HepG2 (cell line): ENCODE measurements around the gene FRAS1. TPM values are rescaled to one million over a fixed set of nuclear protein-coding genes. Genes with fewer than 3 reads are reported as not detected.

Experiments
- ATAC-seq: fragments of 200-7000 bp; cut with Tn5 transposase; 3 replicates; pipeline ENCODE4 v1.9.1; 2020; ENCODE audit warnings: mild to moderate bottlenecking, moderate library complexity
- BruUV-seq: library from RNA; stranded (reverse); fragments of 400-500 nt; replicated peaks from 2 replicates; lab custom pipeline; 2021; lab: Mats Ljungman, UMichigan
- CTCF ChIA-PET: fragments of 300-600 bp; formaldehyde crosslinking; extraction: SDS; loops from one replicate; lab custom pipeline; 2021; ENCODE audit warnings: low total read pairs, inconsistent platforms, low intra/inter-chr PET ratio; lab: Yijun Ruan, JAX
- POLR2A ChIA-PET: fragments of 350-600 bp; sonication (Branson Sonifier 250); formaldehyde crosslinking; loops from one replicate; lab custom pipeline; 2020; ENCODE audit warnings: antibody characterized with exemption, inconsistent platforms; lab: Yijun Ruan, JAX
- DNase-seq: peaks from one replicate; pipeline ENCODE4 v3.0.0-alpha.2; 2015; ENCODE audit warnings: low spot score
- FAIRE-seq: peaks from 3 replicates; lab custom pipeline; 2011; peaks lifted over from hg19 to GRCh38; lab: Jason Lieb, UNC
- H2AFZ ChIP-seq: one replicate; pipeline ENCODE4 v1.6.1; 2011; ENCODE audit warnings: low read length, inconsistent platforms
- H3K27ac ChIP-seq: fragments of 300-600 bp; 3 replicates; pipeline ENCODE4 v1.8.0; 2011; ENCODE audit warnings: mixed run types, mild to moderate bottlenecking, mixed read lengths, low read length, inconsistent platforms; ENCODE audit not compliant: insufficient read depth; ENCODE audit errors: extremely low read length
- H3K27me3 ChIP-seq, 2 experiments: fragments of 200-600 bp in 1 of 2; 2 replicates in 1 of 2; 3 replicates in 1 of 2; pipeline versions ENCODE4 v1.6.0 to v1.8.0; 2011; ENCODE audit warnings: low read length in 2 of 2, mild to moderate bottlenecking in 2 of 2, moderate library complexity in 2 of 2, inconsistent platforms in 1 of 2; ENCODE audit not compliant: insufficient read depth in 2 of 2, control insufficient read depth in 1 of 2
- H3K36me3 ChIP-seq, 2 experiments: fragments of 200-600 bp in 1 of 2; replicated peaks in 1 of 2; 2 replicates in 1 of 2; 3 replicates in 1 of 2; pipeline versions ENCODE4 v1.5.1 to v1.8.0; 2011; ENCODE audit warnings: low read length in 2 of 2, inconsistent platforms in 1 of 2; ENCODE audit not compliant: insufficient read depth in 2 of 2, control insufficient read depth in 1 of 2
- H3K4me1 ChIP-seq: 2 replicates; pipeline ENCODE4 v1.5.1; 2012; ENCODE audit warnings: low read length, inconsistent platforms; ENCODE audit not compliant: insufficient read depth
- H3K4me2 ChIP-seq: 2 replicates; pipeline ENCODE4 v1.6.0; 2011; ENCODE audit warnings: low read depth, low read length, inconsistent platforms
- H3K4me3 ChIP-seq, 3 experiments: fragments of 200-600 bp in 1 of 3; sonication (generic), shearing (Covaris generic) in 1 of 3; replicated peaks in 1 of 3; 2 replicates each; pipeline ENCODE4 v1.5.1; 2011 to 2016; ENCODE audit warnings: low read length in 3 of 3, inconsistent platforms in 2 of 3, low read depth in 2 of 3, mild to moderate bottlenecking in 2 of 3, control low read depth in 1 of 3, mixed read lengths in 1 of 3; ENCODE audit not compliant: insufficient read depth in 1 of 3
- H3K79me2 ChIP-seq: one replicate; pipeline ENCODE4 v1.6.1; 2011; ENCODE audit warnings: low read length, inconsistent platforms; ENCODE audit not compliant: insufficient read depth
- H3K9ac ChIP-seq: 2 replicates; pipeline ENCODE4 v1.6.0; 2011; ENCODE audit warnings: mild to moderate bottlenecking, low read depth, low read length, inconsistent platforms; ENCODE audit not compliant: insufficient read depth
- H3K9me3 ChIP-seq: 2 replicates; pipeline ENCODE4 v1.5.1; 2012; ENCODE audit warnings: mild to moderate bottlenecking, low read length
- H4K20me1 ChIP-seq: 2 replicates; pipeline ENCODE4 v1.6.0; 2011; ENCODE audit warnings: inconsistent platforms, mild to moderate bottlenecking, low read length, moderate library complexity; ENCODE audit not compliant: insufficient read depth
- CCAR2 ChIP-seq: fragments of 200-400 bp; formaldehyde crosslinking; optimal IDR thresholded peaks from 2 replicates; pipeline ENCODE3; 2018; ENCODE audit warnings: low read depth, mild to moderate bottlenecking, low read length, moderate library complexity
- MYC ChIP-seq: sonication (generic); formaldehyde crosslinking; IDR thresholded peaks from 2 replicates; pipeline ENCODE4 v1.9.0; 2021; ENCODE audit warnings: missing genetic modification reagents, borderline replicate concordance
- PRMT3 ChIP-seq: sonication (generic); formaldehyde crosslinking; IDR thresholded peaks from 2 replicates; pipeline ENCODE4 v1.8.1; 2022; ENCODE audit warnings: low read depth, mild to moderate bottlenecking, moderate library complexity, missing genetic modification reagents, borderline replicate concordance
- PTBP1 ChIP-seq: fragments of 200-400 bp; formaldehyde crosslinking; IDR thresholded peaks from 2 replicates; pipeline ENCODE4 v1.6.1; 2018; ENCODE audit warnings: low read length, low read depth; ENCODE audit not compliant: poor library complexity, severe bottlenecking
- ZFYVE20 ChIP-seq: sonication (generic); formaldehyde crosslinking; IDR thresholded peaks from 2 replicates; pipeline ENCODE4 v1.8.0; 2023; ENCODE audit warnings: low read depth, mild to moderate bottlenecking, moderate library complexity, missing genetic modification reagents, borderline replicate concordance
- ZNF138 ChIP-seq: sonication (generic); formaldehyde crosslinking; IDR thresholded peaks from 2 replicates; pipeline ENCODE4 v1.5.0; 2020; ENCODE audit warnings: mild to moderate bottlenecking, low read depth, missing genetic modification reagents
- ZNF343 ChIP-seq: sonication (generic); formaldehyde crosslinking; IDR thresholded peaks from 2 replicates; pipeline ENCODE4 v1.4.0; 2020; ENCODE audit warnings: mild to moderate bottlenecking, missing genetic modification reagents
- ZNF484 ChIP-seq: sonication (generic); formaldehyde crosslinking; IDR thresholded peaks from 2 replicates; pipeline ENCODE4 v1.5.1; 2020; ENCODE audit warnings: mild to moderate bottlenecking, low read depth, missing genetic modification reagents, borderline replicate concordance
- ZNF557 ChIP-seq: sonication (generic); formaldehyde crosslinking; IDR thresholded peaks from 2 replicates; pipeline ENCODE4 v1.4.0; 2020; ENCODE audit warnings: missing genetic modification reagents
- ZNF749 ChIP-seq: sonication (generic); formaldehyde crosslinking; IDR thresholded peaks from 2 replicates; pipeline ENCODE4 v1.8.0; 2022; ENCODE audit warnings: mild to moderate bottlenecking, missing genetic modification reagents, moderate library complexity, borderline replicate concordance
- ZNF816 ChIP-seq: sonication (generic); formaldehyde crosslinking; IDR thresholded peaks from 2 replicates; pipeline ENCODE4 v1.8.0; 2022; ENCODE audit warnings: missing genetic modification reagents, mild to moderate bottlenecking, borderline replicate concordance
- ZNF878 ChIP-seq: sonication (generic); formaldehyde crosslinking; IDR thresholded peaks from 2 replicates; pipeline ENCODE4 v1.8.1; 2023; ENCODE audit warnings: mild to moderate bottlenecking, missing genetic modification reagents, moderate library complexity
- ZSCAN22 ChIP-seq: sonication (generic); formaldehyde crosslinking; IDR thresholded peaks from 2 replicates; pipeline ENCODE4 v1.4.0; 2020; ENCODE audit warnings: mild to moderate bottlenecking, missing genetic modification reagents
- ZZZ3 ChIP-seq: sonication (generic); formaldehyde crosslinking; IDR thresholded peaks from 2 replicates; pipeline ENCODE4 v1.4.0; 2020; ENCODE audit warnings: missing genetic modification reagents, mild to moderate bottlenecking, borderline replicate concordance
- WGBS: methylation state at CpG from one replicate; pipeline ENCODE4 v1.1.6; 2017; ENCODE audit warnings: low lambda C conversion rate; 5-methylcytosine and 5-hydroxymethylcytosine counted together
- in situ Hi-C: cut with HindIII; loops from 2 replicates; pipeline ENCODE4 v1.10.0; 2017; ENCODE audit warnings: low pct_unique_long_range_greater_than_20kb; ENCODE audit not compliant: extremely low pct_ligation_motif_present
- intact Hi-C: fragments of 100-400 bp; cut with micrococcal nuclease; formaldehyde crosslinking; loops from one replicate; pipeline ENCODE4 v1.10.0; 2022; ENCODE audit not compliant: unreplicated experiment
- polyA plus RNA-seq, 8 experiments: library from polyadenylated mRNA; depleted of rRNA in 3 of 8; stranded (reverse) in 7 of 8; unstranded in 1 of 8; fragments of >200 nt; fragmentation: Illumina TruSeq in 4 of 8; extraction: Trizol in 4 of 8; gene quantifications; 2 replicates each; pipeline versions ENCODE4 v1.2.1 to v1.2.3, GENCODE V29; 2011 to 2016; ENCODE audit warnings: low read depth in 4 of 8, missing spikeins in 1 of 8, mixed read lengths in 1 of 8; ENCODE audit not compliant: insufficient read depth in 1 of 8
- total RNA-seq, 5 experiments: library from RNA; depleted of rRNA; stranded (reverse); fragments of >200 nt; fragmentation: Illumina TruSeq; extraction: Trizol; gene quantifications; 2 replicates each; pipeline ENCODE4 v1.2.3, GENCODE V29; 2016; ENCODE audit warnings: low read depth in 1 of 5
- TF ChIP-seq, protein P1 (sequence below): sonication (generic); formaldehyde crosslinking; IDR thresholded peaks from 2 replicates; pipeline ENCODE4 v1.4.0; 2020; ENCODE audit warnings: missing genetic modification reagents, borderline replicate concordance
- TF ChIP-seq, protein P2 (sequence below): sonication (generic); formaldehyde crosslinking; IDR thresholded peaks from 2 replicates; pipeline ENCODE4 v1.4.0; 2020; ENCODE audit warnings: mild to moderate bottlenecking, missing genetic modification reagents
- TF ChIP-seq, protein P3 (sequence below): IDR thresholded peaks from 2 replicates; pipeline ENCODE4 v1.6.1; 2016; ENCODE audit warnings: low read depth

FRAS1 gene
- total and polyA plus RNA-seq, 2 of the 13 experiments (the other 11 are each of a cell fraction or from before 2014, with no cell fraction given) = 22.5 to 31.6 TPM

DNA sequence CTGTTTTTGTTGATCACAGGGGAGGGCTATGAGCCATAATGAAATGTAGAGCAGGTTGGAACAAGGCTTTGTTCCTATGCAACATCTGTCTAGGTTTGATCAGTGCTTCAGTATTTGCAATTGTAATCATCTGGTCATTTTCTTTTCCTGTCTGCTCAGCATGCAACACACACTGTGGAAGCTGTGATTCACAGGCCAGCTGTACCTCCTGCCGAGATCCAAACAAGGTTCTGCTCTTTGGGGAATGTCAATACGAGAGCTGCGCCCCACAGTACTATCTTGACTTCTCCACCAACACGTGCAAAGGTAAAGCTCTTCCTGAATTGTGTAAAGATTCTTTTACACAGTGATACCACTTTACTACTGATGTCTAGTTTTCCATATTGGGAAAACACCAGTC, 312.6 kb downstream of the FRAS1 start:
- Histone ChIP-seq H4K20me1 (no peaks in the 10 kb centered on the region), H3K79me2 (no peaks in the 10 kb centered on the region), H3K36me3 (peaks cover 28 to 57% of the 10 kb centered on the region in 2 experiments), H3K4me3 (no peak overlapping the region), H3K27me3 (no peaks in the 10 kb centered on the region), H3K4me1 (no peaks in the 10 kb centered on the region), H2AFZ (no peak overlapping the region), H3K9me3 (no peaks in the 10 kb centered on the region), H3K4me2 (no peak overlapping the region), H3K27ac (no peak overlapping the region), H3K9ac (no peak overlapping the region)
- ChIA-PET CTCF (no interaction called here), POLR2A (no interaction called here)
- TF ChIP-seq PTBP1 = no peak
- TF ChIP-seq ZSCAN22 (CRISPR knock-in tag) = no peak
- no peak for TF ChIP-seq ZNF816 (CRISPR knock-in tag)
- no peak for TF ChIP-seq PRMT3 (CRISPR knock-in tag)
- TF ChIP-seq, protein P1, sequence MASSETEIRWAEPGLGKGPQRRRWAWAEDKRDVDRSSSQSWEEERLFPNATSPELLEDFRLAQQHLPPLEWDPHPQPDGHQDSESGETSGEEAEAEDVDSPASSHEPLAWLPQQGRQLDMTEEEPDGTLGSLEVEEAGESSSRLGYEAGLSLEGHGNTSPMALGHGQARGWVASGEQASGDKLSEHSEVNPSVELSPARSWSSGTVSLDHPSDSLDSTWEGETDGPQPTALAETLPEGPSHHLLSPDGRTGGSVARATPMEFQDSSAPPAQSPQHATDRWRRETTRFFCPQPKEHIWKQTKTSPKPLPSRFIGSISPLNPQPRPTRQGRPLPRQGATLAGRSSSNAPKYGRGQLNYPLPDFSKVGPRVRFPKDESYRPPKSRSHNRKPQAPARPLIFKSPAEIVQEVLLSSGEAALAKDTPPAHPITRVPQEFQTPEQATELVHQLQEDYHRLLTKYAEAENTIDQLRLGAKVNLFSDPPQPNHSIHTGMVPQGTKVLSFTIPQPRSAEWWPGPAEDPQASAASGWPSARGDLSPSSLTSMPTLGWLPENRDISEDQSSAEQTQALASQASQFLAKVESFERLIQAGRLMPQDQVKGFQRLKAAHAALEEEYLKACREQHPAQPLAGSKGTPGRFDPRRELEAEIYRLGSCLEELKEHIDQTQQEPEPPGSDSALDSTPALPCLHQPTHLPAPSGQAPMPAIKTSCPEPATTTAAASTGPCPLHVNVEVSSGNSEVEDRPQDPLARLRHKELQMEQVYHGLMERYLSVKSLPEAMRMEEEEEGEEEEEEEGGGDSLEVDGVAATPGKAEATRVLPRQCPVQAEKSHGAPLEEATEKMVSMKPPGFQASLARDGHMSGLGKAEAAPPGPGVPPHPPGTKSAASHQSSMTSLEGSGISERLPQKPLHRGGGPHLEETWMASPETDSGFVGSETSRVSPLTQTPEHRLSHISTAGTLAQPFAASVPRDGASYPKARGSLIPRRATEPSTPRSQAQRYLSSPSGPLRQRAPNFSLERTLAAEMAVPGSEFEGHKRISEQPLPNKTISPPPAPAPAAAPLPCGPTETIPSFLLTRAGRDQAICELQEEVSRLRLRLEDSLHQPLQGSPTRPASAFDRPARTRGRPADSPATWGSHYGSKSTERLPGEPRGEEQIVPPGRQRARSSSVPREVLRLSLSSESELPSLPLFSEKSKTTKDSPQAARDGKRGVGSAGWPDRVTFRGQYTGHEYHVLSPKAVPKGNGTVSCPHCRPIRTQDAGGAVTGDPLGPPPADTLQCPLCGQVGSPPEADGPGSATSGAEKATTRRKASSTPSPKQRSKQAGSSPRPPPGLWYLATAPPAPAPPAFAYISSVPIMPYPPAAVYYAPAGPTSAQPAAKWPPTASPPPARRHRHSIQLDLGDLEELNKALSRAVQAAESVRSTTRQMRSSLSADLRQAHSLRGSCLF = no peak
- TF ChIP-seq ZNF138 (CRISPR knock-in tag) = no peak
- TF ChIP-seq MYC (CRISPR knock-in tag) = no peak
- TF ChIP-seq ZFYVE20 (CRISPR knock-in tag) = no peak
- TF ChIP-seq, protein P2, sequence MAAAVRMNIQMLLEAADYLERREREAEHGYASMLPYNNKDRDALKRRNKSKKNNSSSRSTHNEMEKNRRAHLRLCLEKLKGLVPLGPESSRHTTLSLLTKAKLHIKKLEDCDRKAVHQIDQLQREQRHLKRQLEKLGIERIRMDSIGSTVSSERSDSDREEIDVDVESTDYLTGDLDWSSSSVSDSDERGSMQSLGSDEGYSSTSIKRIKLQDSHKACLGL (CRISPR knock-in tag) = no peak
- no peak for TF ChIP-seq ZNF557 (CRISPR knock-in tag)
- TF ChIP-seq ZNF749 (CRISPR knock-in tag) = no peak
- TF ChIP-seq ZZZ3 (CRISPR knock-in tag) = no peak
- TF ChIP-seq, protein P3, sequence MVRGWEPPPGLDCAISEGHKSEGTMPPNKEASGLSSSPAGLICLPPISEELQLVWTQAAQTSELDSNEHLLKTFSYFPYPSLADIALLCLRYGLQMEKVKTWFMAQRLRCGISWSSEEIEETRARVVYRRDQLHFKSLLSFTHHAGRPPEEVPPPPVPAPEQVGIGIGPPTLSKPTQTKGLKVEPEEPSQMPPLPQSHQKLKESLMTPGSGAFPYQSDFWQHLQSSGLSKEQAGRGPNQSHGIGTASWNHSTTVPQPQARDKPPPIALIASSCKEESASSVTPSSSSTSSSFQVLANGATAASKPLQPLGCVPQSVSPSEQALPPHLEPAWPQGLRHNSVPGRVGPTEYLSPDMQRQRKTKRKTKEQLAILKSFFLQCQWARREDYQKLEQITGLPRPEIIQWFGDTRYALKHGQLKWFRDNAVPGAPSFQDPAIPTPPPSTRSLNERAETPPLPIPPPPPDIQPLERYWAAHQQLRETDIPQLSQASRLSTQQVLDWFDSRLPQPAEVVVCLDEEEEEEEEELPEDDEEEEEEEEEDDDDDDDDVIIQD (CRISPR knock-in tag) = no peak
- TF ChIP-seq CCAR2 = no peak
- no peak for TF ChIP-seq ZNF484 (CRISPR knock-in tag)
- TF ChIP-seq ZNF343 (CRISPR knock-in tag) = no peak
- TF ChIP-seq ZNF878 (CRISPR knock-in tag) = no peak
- 93% methylated on average over 4 of the region's 4 CpGs for WGBS
- BruUV-seq = no TSS peak
- no peak for ATAC-seq
- intact Hi-C loops (no loop called here), in situ Hi-C loops (no loop called here)
- DNase-seq = no peak
- no peak for FAIRE-seq
